COLO668 (cell line): ENCODE data around the gene ADAM12.

Source experiments
- DNase-seq: peaks from one replicate; lab custom pipeline; 2025; ENCODE audit not compliant: unreplicated experiment; lab: John Stamatoyannopoulos, UW

The ADAM12 gene

GRCh38 chr10:126034586-126034985 is 353.7 kb downstream of the ADAM12 start:
- DNase-seq, result no peak

DNA sequence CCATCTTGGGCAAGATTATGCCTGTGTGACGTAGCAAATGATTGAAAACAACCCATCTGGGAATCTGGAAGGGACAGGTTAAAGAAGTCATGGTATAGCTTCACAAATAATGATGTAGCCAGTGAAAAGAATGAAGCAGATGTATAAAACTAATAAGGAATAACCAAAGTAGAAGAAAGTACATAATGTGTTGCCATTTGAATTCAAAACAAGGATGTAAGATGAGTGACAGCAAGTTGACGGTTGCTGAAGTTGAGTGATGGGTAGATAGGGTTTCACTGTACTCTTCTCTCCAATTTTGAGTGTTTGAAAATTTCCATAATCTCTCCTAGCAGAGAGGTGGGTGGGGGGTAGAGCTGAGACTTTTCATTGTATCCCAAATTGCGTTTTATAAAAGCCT is 358.3 kb downstream of the ADAM12 start:
- DNase-seq, result no peak

DNA sequence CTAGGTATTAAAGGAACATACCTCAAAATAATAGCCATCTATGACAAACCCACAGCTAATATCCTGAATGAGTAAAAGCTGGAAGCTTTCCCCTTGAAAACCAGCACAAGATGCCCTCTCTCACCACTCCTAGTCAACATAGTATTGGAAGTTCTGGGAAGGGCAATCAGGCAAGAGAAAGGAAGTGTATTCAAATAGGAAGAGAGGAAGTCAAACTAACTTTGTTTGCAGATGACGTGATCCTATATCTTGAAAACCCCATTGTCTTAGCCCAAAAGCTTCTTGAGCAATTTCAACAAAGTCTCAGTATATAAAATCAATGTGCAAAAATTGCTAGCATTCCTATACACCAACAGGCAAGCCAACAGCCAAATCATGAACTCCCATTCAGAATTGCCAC is 360.6 kb downstream of the ADAM12 start:
- no peak for DNase-seq

- DNase-seq, result no peak
Observed at GRCh38 chr10:126022841-126023240, 365.4 kb downstream of the ADAM12 start.

DNA sequence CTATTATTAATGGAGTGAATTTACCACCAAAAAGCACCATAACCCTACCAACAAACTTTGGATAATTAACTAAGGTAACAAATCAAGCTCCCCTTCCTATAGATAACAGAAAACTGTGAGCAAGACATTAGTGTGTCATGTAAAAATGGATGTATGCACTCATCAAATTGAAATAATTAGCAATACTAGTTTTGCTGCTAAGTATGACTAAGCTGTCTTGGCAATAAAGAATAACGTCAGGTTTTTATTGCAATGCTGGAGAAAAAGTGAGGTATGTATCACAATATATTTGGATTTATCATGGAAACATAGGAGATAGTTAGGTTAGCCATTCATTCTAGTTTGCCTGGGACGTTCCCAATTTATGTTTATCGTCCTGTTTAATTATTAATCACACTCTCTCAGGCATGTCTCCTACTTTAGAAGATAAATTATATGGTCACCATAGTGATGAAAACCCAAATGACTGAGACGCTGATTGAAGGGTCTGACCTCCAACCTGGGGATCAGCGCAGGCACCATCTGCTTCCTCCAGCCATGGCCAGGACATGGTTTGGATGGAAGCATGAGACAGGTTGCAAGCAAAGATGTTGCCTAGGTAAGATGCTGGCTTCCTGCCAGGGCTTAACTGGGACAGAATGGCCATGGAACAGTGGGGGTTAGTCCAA is 366.3 kb downstream of the ADAM12 start:
- peak; percentile 65 for DNase-seq

GRCh38 chr10:126017961-126018560 is 370.2 kb downstream of the ADAM12 start:
- DNase-seq, result no peak

DNA sequence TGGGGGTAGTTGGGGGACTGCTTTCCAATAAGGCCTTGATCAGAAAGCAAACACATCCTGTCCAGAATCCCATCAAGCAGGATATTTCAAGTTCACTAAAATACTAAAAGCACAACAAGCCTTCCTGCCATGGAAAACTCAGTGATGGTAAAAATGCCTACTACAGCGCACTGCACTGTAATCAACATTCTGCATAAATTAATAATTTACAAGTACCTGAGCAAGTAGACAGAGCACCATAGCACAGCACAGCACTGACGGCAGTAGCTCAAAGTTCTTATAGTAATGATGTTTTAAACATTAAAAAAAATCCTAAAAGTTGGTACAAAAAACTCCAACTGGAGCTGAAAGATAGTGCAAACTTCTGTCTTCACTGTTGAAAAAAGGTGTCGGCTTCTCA is 371.4 kb downstream of the ADAM12 start:
- DNase-seq, result no peak

DNA sequence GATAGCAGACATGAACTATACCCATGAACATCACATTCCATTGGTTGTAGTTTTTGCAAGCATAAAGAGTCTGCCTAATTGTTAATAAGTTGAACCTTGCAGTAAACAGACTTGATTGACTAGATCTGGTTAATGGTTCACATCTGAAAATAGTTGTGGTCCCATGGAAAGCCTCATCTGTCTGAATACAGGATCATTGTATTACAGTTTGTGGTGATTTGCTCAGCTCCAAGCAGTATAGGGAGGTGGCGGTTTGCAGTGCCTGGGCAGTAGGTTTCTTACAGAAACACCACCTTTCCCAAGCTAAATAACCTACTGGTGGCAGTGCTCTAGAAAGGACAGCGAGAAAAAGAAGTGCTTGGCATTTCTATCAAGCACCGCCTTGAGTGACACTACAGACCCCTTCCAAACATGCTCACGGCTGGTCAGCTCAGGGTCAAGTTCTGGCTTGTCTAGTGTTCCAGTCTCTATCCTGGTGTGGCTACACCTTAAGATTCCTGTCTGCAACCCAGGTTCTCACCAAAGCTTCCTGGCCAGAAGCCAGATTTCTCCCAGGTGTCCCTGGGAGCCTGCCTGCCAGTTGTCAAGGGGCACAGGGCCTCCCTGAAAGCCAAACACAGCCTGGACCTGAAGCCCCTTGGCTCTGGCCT is 372.0 kb downstream of the ADAM12 start:
- peak; percentile 24 for DNase-seq

- DNase-seq, result peak; percentile 3
Observed at GRCh38 chr10:126015413-126015812, 372.9 kb downstream of the ADAM12 start.

DNA sequence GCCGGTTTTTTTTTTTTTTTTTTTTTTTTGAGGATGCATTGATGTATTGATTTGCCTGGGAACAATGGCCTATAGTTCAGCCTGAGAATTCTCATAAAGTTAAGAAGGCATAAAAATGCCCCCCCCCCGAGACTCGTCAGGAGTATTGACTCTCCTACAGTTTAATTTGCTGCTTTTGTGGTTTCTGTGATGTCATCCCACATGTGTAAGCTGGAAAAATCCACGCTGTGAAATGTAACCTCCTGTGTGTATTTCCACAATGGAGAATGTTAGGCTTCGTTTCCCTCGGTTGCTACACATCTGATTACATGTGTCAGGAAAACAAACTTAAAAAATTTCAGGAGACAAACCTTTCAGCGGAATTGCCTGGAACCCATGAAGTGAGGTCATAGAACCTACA is 374.0 kb downstream of the ADAM12 start:
- DNase-seq, result peak; percentile 58

- peak; percentile 81 for DNase-seq
Observed at GRCh38 chr10:126013489-126014281, 374.6 kb downstream of the ADAM12 start.

DNA sequence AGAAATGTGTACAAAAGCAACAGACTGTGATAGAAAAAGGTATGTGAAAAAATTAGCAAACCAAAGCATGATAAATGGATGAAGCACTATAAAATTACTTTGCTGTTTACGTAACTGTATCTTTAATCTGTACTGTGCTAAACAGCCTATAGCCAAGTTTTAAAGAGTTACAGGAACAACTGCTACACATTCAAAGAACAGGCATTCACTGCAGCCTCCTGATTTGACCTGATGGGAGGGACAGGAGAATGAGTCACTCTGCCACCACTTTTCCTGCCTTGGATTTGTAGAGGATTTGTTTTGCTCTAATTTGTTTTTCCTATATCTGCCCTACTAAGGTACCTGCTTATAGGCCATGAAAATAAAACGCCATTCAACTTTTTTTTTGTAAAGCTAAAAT is 375.8 kb downstream of the ADAM12 start:
- no peak for DNase-seq

GRCh38 chr10:126011995-126012394 is 376.3 kb downstream of the ADAM12 start:
- DNase-seq, result no peak

GRCh38 chr10:126009650-126010049 is 378.6 kb downstream of the ADAM12 start:
- DNase-seq, result no peak

GRCh38 chr10:126006906-126007305 is 381.4 kb downstream of the ADAM12 start:
- DNase-seq, result peak; percentile 65

GRCh38 chr10:126006264-126006663 is 382.0 kb downstream of the ADAM12 start:
- DNase-seq, result no peak

GRCh38 chr10:126004752-126005151 is 383.5 kb downstream of the ADAM12 start:
- no peak for DNase-seq

GRCh38 chr10:126001576-126001975 is 386.7 kb downstream of the ADAM12 start:
- DNase-seq, result no peak

DNA sequence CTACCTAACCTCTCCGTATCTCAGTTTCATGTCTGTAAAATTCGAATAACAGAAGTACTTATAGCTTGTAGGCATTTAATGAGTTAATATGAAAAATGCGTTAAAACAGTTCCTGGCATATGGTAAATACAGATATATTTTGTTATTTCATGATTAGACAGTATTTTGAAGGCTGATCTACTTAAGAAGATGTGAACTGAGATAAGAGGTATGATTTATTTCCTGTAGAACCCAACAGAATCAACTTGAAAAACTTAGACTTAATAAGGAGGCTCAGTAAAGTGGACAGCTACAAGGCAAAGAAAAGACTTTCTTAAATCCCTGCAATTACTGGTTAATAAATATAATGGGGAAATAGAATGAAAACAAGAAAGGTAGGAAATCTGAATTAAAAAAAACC is 388.6 kb downstream of the ADAM12 start:
- DNase-seq, result no peak

DNA sequence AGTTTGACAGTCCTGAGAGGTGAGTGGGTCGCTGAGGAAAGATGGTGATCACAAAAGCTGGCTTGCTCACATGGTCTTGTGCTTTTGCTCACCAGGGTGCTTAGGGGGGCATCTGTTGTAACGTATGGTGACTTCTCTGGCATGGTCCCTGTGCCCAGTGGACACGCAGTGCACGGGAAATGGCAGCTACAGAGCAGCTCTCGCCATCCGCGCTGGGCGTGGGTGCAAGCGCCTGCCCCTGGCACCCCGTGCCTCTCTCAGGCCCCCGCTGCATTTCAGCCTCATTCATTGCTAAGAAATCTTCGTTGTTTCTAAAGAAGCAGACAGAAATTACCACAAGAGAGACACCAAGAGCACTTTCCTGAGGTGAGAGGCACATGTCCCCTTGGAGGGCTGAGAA is 390.7 kb downstream of the ADAM12 start:
- DNase-seq, result no peak

- no peak for DNase-seq
Observed at GRCh38 chr10:125995726-125996304, 392.5 kb downstream of the ADAM12 start.
